IPS-20b (cell line): Measurements from ENCODE around the gene ECM1.

Experiments
- H3K27ac ChIP-seq: one replicate; pipeline ENCODE4 v1.5.1; 2013; ENCODE audit warnings: low read length
- H3K27me3 ChIP-seq: 2 replicates; pipeline ENCODE4 v1.6.1; 2013; ENCODE audit warnings: mild to moderate bottlenecking, low read length, inconsistent platforms; ENCODE audit not compliant: insufficient read depth
- H3K36me3 ChIP-seq: 2 replicates; pipeline ENCODE4 v1.6.1; 2013; ENCODE audit warnings: low read depth, mild to moderate bottlenecking, inconsistent platforms, low read length, moderate library complexity; ENCODE audit not compliant: insufficient read depth
- H3K4me1 ChIP-seq: 2 replicates; pipeline ENCODE4 v1.6.1; 2013; ENCODE audit warnings: mild to moderate bottlenecking, control low read depth, inconsistent platforms, low read length, moderate library complexity; ENCODE audit not compliant: insufficient read depth
- H3K4me3 ChIP-seq: 2 replicates; pipeline ENCODE4 v1.5.1; 2013; ENCODE audit warnings: mild to moderate bottlenecking, low read length, inconsistent platforms
- H3K9ac ChIP-seq: 2 replicates; pipeline ENCODE4 v1.6.1; 2013; ENCODE audit warnings: low read depth, mild to moderate bottlenecking, inconsistent platforms, low read length, moderate library complexity
- H3K9me3 ChIP-seq: 2 replicates; pipeline ENCODE4 v1.6.1; 2013; ENCODE audit warnings: mild to moderate bottlenecking, low read depth, low read length, inconsistent platforms; ENCODE audit not compliant: insufficient read depth

Gene ECM1

DNA sequence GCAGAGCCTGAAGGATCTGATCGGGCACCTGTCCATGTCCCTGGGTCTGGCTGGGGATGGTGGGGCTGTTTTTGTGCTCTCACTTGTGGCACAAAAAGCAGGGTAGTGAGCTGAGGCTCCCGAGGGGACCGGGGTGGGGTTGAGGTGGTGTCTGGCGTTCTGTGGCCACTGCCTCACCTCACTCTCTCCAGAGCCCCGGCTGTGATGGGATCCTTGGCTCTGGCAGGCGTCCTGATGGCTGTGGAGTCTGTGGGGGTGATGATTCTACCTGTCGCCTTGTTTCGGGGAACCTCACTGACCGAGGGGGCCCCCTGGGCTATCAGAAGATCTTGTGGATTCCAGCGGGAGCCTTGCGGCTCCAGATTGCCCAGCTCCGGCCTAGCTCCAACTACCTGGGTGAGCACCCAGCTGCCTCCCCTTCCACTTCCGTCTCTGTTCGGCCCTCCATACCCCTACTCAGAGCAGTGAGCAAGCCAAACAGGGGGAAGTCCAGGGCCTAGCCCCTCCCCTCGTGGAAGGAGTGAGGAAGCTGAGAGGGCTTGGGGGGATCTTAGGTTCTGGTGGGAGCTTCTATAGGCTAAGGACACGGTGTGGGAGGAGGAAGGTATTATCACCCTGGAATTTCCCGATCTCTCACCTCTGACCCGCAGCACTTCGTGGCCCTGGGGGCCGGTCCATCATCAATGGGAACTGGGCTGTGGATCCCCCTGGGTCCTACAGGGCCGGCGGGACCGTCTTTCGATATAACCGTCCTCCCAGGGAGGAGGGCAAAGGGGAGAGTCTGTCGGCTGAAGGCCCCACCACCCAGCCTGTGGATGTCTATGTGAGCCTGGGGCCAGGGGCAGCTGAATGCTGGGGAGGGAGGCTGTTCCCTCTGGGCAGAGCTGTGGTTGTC, 48.3 kb downstream of the ECM1 start:
- no peak overlapping the region for H3K4me3 ChIP-seq
- no peak overlapping the region for H3K9ac ChIP-seq
- H3K27me3 ChIP-seq, result no peaks in the 10 kb centered on the region
- no peaks in the 10 kb centered on the region for H3K9me3 ChIP-seq
- H3K4me1 ChIP-seq, result peaks cover 12% of the 10 kb centered on the region
- H3K36me3 ChIP-seq, result no peaks in the 10 kb centered on the region
- no peak overlapping the region for H3K27ac ChIP-seq

GRCh38 chr1:150557065-150557600, 49.2 kb downstream of the ECM1 start:
- Histone ChIP-seq H3K27ac (no peak overlapping the region), H3K4me3 (no peak overlapping the region), H3K36me3 (no peaks in the 10 kb centered on the region), H3K4me1 (peaks cover 12% of the 10 kb centered on the region), H3K9ac (no peak overlapping the region), H3K9me3 (no peaks in the 10 kb centered on the region), H3K27me3 (no peaks in the 10 kb centered on the region)

- Histone ChIP-seq H3K36me3 (no peaks in the 10 kb centered on the region), H3K4me1 (peaks cover 14% of the 10 kb centered on the region), H3K27me3 (no peaks in the 10 kb centered on the region), H3K4me3 (no peak overlapping the region), H3K27ac (no peak overlapping the region), H3K9ac (no peak overlapping the region), H3K9me3 (no peaks in the 10 kb centered on the region)
These were observed 49.9 kb downstream of the ECM1 start for GRCh38 chr1:150557813-150558212.

- no peak overlapping the region for H3K4me3 ChIP-seq
- no peaks in the 10 kb centered on the region for H3K27me3 ChIP-seq
- no peaks in the 10 kb centered on the region for H3K36me3 ChIP-seq
- H3K9ac ChIP-seq, result no peak overlapping the region
- H3K4me1 ChIP-seq, result peaks cover 19% of the 10 kb centered on the region
- no peaks in the 10 kb centered on the region for H3K9me3 ChIP-seq
- H3K27ac ChIP-seq, result no peak overlapping the region
These were observed 50.4 kb downstream of the ECM1 start for GRCh38 chr1:150558303-150558704.

- no peaks in the 10 kb centered on the region for H3K9me3 ChIP-seq
- no peak overlapping the region for H3K27ac ChIP-seq
- H3K27me3 ChIP-seq, result no peaks in the 10 kb centered on the region
- H3K9ac ChIP-seq, result no peak overlapping the region
- H3K4me1 ChIP-seq, result peaks cover 26% of the 10 kb centered on the region
- H3K4me3 ChIP-seq, result no peak overlapping the region
- H3K36me3 ChIP-seq, result no peaks in the 10 kb centered on the region
These were observed 51.1 kb downstream of the ECM1 start for GRCh38 chr1:150558761-150559655.

GRCh38 chr1:150559656-150560010, 51.7 kb downstream of the ECM1 start:
- no peaks in the 10 kb centered on the region for H3K36me3 ChIP-seq
- H3K27me3 ChIP-seq, result no peaks in the 10 kb centered on the region
- no peak overlapping the region for H3K27ac ChIP-seq
- peaks cover 28% of the 10 kb centered on the region for H3K4me1 ChIP-seq
- H3K9me3 ChIP-seq, result no peaks in the 10 kb centered on the region
- H3K9ac ChIP-seq, result no peak overlapping the region
- H3K4me3 ChIP-seq, result no peak overlapping the region

- Histone ChIP-seq H3K9ac (peak overlapping the region; percentile 92; the same call in 1 of the 2 replicates), H3K9me3 (no peaks in the 10 kb centered on the region), H3K4me3 (no peak overlapping the region), H3K4me1 (peaks cover 28% of the 10 kb centered on the region), H3K27me3 (no peaks in the 10 kb centered on the region), H3K36me3 (no peaks in the 10 kb centered on the region), H3K27ac (no peak overlapping the region)
These were observed 52.1 kb downstream of the ECM1 start for GRCh38 chr1:150560011-150560438.

- no peaks in the 10 kb centered on the region for H3K27me3 ChIP-seq
- peak overlapping the region; percentile 92 for H3K9ac ChIP-seq
- H3K4me1 ChIP-seq, result peaks cover 28% of the 10 kb centered on the region
- no peaks in the 10 kb centered on the region for H3K9me3 ChIP-seq
- peak overlapping the region; percentile 88 for H3K27ac ChIP-seq
- peak overlapping the region; percentile 92 for H3K4me3 ChIP-seq
- H3K36me3 ChIP-seq, result no peaks in the 10 kb centered on the region
These were observed 52.8 kb downstream of the ECM1 start for GRCh38 chr1:150560576-150561253.

DNA sequence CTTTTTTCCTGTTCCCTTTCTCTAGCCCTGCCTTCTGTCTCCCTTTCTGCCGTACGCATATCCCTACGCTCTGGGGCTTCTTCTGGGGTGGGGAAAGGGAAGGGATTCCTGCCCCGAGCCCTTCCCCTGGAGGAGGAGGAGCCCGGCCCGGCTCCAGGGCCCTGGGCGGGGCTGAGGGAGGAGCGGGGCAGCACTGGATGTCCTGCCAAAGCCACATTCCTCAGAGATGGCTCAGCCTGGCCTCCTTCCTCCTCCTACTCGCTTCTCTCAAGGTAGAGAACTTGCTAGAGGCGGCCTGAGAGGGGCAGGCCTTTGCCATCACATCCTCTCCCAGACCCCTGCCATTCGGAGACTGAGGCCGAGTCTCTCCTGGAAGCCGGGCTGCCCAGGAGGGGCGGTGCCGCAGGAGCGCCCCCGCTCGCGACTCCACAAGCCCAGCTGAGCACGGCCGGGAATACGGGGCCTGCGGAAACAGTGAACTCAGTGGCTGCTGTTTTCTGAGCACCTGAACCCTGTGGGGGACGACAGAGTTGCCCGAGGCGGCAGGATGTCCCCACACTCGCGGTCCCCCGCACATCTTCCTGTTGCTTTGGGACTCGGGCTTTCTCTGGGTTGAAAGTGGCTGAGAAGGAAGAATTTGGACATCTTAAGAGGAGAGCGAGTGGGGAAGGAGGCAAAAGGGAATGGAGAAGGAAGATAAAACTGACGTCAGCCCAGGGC, 53.5 kb downstream of the ECM1 start:
- H3K4me1 ChIP-seq, result peaks cover 28% of the 10 kb centered on the region
- H3K27me3 ChIP-seq, result no peaks in the 10 kb centered on the region
- peak overlapping the region; percentile 88 for H3K27ac ChIP-seq
- peak overlapping the region; percentile 92 for H3K9ac ChIP-seq
- no peaks in the 10 kb centered on the region for H3K9me3 ChIP-seq
- no peaks in the 10 kb centered on the region for H3K36me3 ChIP-seq
- peak overlapping the region; percentile 92 for H3K4me3 ChIP-seq

- Histone ChIP-seq H3K36me3 (no peaks in the 10 kb centered on the region), H3K27me3 (no peaks in the 10 kb centered on the region), H3K4me1 (peaks cover 34% of the 10 kb centered on the region), H3K9me3 (no peaks in the 10 kb centered on the region), H3K27ac (peak overlapping the region; percentile 88), H3K9ac (peak overlapping the region; percentile 92), H3K4me3 (peak overlapping the region; percentile 92)
These were observed 54.1 kb downstream of the ECM1 start for GRCh38 chr1:150561974-150562445.
